Vagina (tissue), 2 donors: ENCODE measurements around the gene WDR89. TPM values are rescaled to one million over a fixed set of nuclear protein-coding genes. Genes with fewer than 3 reads are reported as not detected.
"Not testable (repeated sequence)": the region's sequence is repeated elsewhere in the genome, so short reads cannot be mapped to it uniquely, and the experiment has no call there.

Experiments used
- DNase-seq, 2 donors: peaks; one replicate each; pipeline ENCODE4 v3.0.0-alpha.2; 2017; ENCODE audit errors: extremely low spot score in 2 of 2
- H3K27ac ChIP-seq: fragments of 200-600 bp; sonication (generic); one replicate; pipeline ENCODE4 v1.5.1; 2019
- H3K27me3 ChIP-seq: fragments of 200-600 bp; sonication (generic); one replicate; pipeline ENCODE4 v1.5.1; 2019
- H3K36me3 ChIP-seq, 2 donors: fragments of 200-600 bp; sonication (generic); one replicate each; pipeline ENCODE4 v1.5.1; 2017 to 2019
- H3K4me1 ChIP-seq: fragments of 200-600 bp; sonication (generic); one replicate; pipeline ENCODE4 v1.5.1; 2019
- H3K4me3 ChIP-seq, 2 donors: fragments of 200-600 bp; sonication (generic); 1 replicate in 1 of 2; 2 replicates in 1 of 2; pipeline ENCODE4 v1.5.1; 2016 to 2019
- H3K9me3 ChIP-seq: fragments of 200-600 bp; sonication (generic); one replicate; pipeline ENCODE4 v1.5.1; 2019
- POLR2A ChIP-seq, 2 donors: fragments of 450-650 bp; IDR thresholded peaks; one replicate each; pipeline ENCODE4 v1.6.1; 2017; ENCODE audit warnings: antibody characterized with exemption in 2 of 2, mild to moderate bottlenecking in 2 of 2, moderate library complexity in 2 of 2
- POLR2AphosphoS5 ChIP-seq, 2 donors: sonication (generic); formaldehyde crosslinking; IDR thresholded peaks; one replicate each; pipeline ENCODE4 v1.9.0; 2017; ENCODE audit warnings: antibody characterized with exemption in 2 of 2, mild to moderate bottlenecking in 2 of 2, low read depth in 1 of 2; ENCODE audit not compliant: insufficient read depth in 1 of 2
- intact Hi-C: fragments of 100-400 bp; cut with DNase I; formaldehyde crosslinking; loops from one replicate; pipeline ENCODE4 v1.15.1; 2023
- total RNA-seq: library from RNA; depleted of rRNA; stranded (reverse); fragments of >200 nt; gene quantifications from one replicate; pipeline ENCODE4 v1.2.3, GENCODE V29; 2016
- TF ChIP-seq, protein P1 (sequence below), 3 experiments: fragments of 450-650 bp in 2 of 3; fragments of 200-600 bp in 1 of 3; sonication (generic) in 1 of 3; IDR thresholded peaks; one replicate each; pipeline ENCODE4 v1.5.1; 2017 to 2019; ENCODE audit warnings: antibody characterized with exemption in 3 of 3, mild to moderate bottlenecking in 2 of 3, moderate library complexity in 2 of 3

Gene WDR89
- total RNA-seq, 1 donor from 2014 or later = 7.4 TPM

DNA sequence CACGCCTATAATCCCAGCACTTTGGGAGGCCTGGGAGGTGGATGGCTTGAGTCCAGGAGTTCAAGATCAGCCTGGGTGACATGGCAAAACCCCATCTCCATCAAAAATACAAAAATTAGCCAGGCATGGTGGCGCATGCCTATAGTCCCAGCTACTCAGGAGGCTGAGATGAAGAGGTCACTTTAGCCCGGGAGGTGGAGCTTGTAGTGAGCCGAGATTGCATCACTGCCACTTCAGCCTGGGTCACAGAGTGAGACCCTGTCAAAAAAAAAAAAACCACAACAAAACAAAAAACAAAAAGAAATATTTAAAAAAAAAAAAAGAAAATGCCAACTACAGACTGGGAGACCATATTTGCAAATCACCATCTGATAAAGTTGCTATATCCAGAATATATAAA is 17.5 kb downstream of the WDR89 start:
- TF ChIP-seq POLR2AphosphoS5 (IDR thresholded peaks at IDR 0.05; ENCODE audit: insufficient read depth in 1 of 2, low read depth in 1 of 2) (no peak), POLR2A (IDR thresholded peaks at IDR 0.05) (no peak)
- TF ChIP-seq, protein P1, sequence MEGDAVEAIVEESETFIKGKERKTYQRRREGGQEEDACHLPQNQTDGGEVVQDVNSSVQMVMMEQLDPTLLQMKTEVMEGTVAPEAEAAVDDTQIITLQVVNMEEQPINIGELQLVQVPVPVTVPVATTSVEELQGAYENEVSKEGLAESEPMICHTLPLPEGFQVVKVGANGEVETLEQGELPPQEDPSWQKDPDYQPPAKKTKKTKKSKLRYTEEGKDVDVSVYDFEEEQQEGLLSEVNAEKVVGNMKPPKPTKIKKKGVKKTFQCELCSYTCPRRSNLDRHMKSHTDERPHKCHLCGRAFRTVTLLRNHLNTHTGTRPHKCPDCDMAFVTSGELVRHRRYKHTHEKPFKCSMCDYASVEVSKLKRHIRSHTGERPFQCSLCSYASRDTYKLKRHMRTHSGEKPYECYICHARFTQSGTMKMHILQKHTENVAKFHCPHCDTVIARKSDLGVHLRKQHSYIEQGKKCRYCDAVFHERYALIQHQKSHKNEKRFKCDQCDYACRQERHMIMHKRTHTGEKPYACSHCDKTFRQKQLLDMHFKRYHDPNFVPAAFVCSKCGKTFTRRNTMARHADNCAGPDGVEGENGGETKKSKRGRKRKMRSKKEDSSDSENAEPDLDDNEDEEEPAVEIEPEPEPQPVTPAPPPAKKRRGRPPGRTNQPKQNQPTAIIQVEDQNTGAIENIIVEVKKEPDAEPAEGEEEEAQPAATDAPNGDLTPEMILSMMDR (IDR thresholded peaks at IDR 0.05) = no peak
- no peaks in the 10 kb centered on the region for H3K9me3 ChIP-seq
- no peaks in the 10 kb centered on the region for H3K4me1 ChIP-seq
- no peak overlapping the region for H3K27ac ChIP-seq
- H3K27me3 ChIP-seq = no peaks in the 10 kb centered on the region
- H3K36me3 ChIP-seq = peaks cover 0 to 3% of the 10 kb centered on the region in 2 donors
- H3K4me3 ChIP-seq = no peak overlapping the region
- intact Hi-C loops = no loop called here
- DNase-seq = no peak

DNA sequence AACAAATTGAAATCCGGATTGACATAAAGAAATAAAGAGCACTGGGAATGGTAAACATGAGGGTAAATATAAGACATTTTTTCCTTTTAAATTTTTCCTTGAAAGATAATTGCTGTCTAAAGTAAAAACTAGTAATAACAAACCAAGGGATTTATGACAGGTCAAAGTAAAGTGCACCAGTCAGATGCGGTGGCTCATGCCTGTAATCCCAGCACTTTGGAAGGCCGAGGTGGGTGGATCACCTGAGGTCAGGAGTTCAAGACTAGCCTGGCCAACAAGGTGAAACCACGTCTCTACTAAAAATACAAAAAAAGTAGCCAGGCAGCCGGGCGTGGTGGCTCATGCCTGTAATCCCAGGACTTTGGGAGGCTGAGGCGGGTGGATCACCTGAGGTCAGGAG is 19.7 kb downstream of the WDR89 start:
- H3K9me3 ChIP-seq, intact Hi-C loops, H3K4me3 ChIP-seq, H3K27ac ChIP-seq, H3K27me3 ChIP-seq, DNase-seq, H3K36me3 ChIP-seq, H3K4me1 ChIP-seq: not testable (repeated sequence)

DNA sequence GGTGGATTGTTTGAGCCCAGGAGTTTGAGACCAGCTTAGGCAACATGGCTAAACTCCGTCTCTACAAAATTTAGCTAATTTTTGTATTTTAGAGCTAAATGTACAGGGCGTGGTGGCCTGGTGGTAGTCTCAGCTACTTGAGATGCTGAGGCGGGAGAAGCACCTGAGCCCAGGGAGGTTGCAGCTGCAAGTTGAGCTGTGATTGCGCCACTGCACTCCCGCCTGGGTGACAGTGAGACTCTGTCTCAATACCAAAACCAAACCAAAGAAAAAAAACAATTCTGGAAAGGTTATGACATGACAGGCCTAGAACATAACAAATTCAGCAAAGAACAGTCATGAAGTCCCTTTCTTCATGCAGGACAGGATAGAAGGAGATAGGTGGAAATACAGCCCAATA is 25.7 kb downstream of the WDR89 start:
- no peak overlapping the region for H3K4me3 ChIP-seq
- H3K9me3 ChIP-seq = no peaks in the 10 kb centered on the region
- H3K27ac ChIP-seq = no peak overlapping the region
- no peak for DNase-seq
- TF ChIP-seq POLR2AphosphoS5 (IDR thresholded peaks at IDR 0.05; ENCODE audit: insufficient read depth in 1 of 2, low read depth in 1 of 2) (no peak), POLR2A (IDR thresholded peaks at IDR 0.05) (no peak)
- TF ChIP-seq, protein P1 (IDR thresholded peaks at IDR 0.05) = no peak
- H3K36me3 ChIP-seq = peaks cover 0 to 3% of the 10 kb centered on the region in 2 donors
- no peaks in the 10 kb centered on the region for H3K4me1 ChIP-seq
- intact Hi-C loops = no loop called here
- no peaks in the 10 kb centered on the region for H3K27me3 ChIP-seq

DNA sequence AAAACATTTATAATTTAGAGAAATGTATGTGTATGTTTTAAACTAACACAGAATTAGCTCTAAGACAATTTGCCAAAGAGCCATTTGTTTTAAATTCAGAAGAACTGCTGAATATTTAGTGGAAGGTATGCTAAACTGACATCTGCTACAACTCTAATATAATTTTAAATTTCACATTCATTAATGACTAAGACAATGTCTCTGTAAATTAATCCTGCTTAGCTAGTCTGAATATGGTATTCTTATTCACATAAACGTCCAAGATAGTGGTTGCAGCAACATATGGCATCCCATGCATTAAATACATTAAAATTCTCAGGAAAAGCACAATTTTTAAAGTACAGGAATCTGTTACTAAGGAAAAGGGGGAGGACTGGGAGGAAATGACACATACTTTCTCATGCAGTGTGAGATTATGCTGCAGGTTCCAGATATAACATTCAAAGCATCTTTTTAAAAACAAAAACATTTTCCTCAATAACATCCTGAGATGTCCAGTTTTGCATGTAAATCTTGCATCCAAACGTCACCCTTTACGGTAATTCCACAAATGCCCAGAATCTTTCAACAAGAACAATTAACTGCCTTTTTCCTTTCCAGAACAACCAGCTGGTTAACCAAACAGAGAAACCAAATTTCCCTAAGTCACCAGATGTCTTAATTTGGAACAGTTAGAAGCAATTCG is 26.9 kb downstream of the WDR89 start:
- H3K4me3 ChIP-seq = no peak overlapping the region
- TF ChIP-seq POLR2A (IDR thresholded peaks at IDR 0.05) (no peak), POLR2AphosphoS5 (IDR thresholded peaks at IDR 0.05; ENCODE audit: insufficient read depth in 1 of 2, low read depth in 1 of 2) (no peak)
- TF ChIP-seq, protein P1 (IDR thresholded peaks at IDR 0.05) = no peak
- H3K36me3 ChIP-seq = no peaks in the 10 kb centered on the region
- H3K9me3 ChIP-seq = no peaks in the 10 kb centered on the region
- DNase-seq = no peak
- no peaks in the 10 kb centered on the region for H3K27me3 ChIP-seq
- intact Hi-C loops = no loop called here
- no peak overlapping the region for H3K27ac ChIP-seq
- H3K4me1 ChIP-seq = no peaks in the 10 kb centered on the region

DNA sequence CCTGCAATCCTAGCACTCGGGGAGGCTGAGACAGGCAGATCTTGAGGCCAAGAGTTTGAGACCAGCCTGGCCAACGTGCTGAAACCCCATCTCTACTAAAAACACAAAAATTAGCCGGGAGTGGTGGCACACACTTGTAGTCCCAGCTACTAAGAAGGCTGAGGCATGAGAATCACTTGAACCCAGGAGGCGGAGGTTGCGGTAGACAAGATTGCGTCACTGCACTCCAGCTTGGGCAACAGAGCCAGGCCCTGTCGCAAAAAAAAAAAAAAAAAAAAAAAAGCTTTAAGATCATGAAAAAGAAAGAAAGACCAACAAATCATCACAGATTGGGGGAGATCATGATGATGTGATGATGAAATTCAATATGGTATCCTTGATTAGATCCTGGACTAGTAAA is 30.6 kb downstream of the WDR89 start:
- Histone ChIP-seq H3K4me3 (no peak overlapping the region), H3K27ac (no peak overlapping the region), H3K27me3 (no peaks in the 10 kb centered on the region), H3K36me3 (no peaks in the 10 kb centered on the region), H3K9me3 (no peaks in the 10 kb centered on the region), H3K4me1 (no peaks in the 10 kb centered on the region)
- TF ChIP-seq POLR2AphosphoS5 (IDR thresholded peaks at IDR 0.05; ENCODE audit: insufficient read depth in 1 of 2, low read depth in 1 of 2) (no peak), POLR2A (IDR thresholded peaks at IDR 0.05) (no peak)
- TF ChIP-seq, protein P1 (IDR thresholded peaks at IDR 0.05) = no peak
- no peak for DNase-seq
- intact Hi-C loops = no loop called here
